ENCODE measurements around the gene ST6GALNAC6.

DNA sequence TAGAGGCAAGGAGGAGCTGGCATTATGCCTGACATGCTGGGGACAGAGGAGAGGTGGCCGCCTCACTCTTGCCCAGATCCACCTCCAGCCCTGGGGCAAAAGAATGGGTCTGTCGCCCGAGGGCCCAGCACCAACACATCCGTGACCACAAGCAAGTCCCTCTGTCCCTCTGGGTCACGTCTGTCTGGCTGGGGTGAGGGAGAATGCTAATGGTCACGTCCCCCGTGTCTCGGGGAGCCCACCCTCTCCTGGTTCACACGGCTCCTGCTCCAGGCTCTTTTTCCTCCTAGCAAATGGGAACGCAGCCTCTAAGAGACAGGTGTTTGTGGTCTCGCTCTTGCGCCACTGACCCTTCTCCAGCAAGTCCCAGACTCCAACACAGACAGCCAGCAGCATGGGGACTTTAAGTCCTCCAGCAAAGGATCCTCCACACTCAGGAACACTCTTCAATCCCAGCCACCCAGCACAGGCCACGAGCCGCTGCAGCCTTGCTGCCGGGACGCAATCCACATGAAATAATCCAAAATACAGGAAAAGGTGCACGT is 49.0 kb downstream of the ST6GALNAC6 start:
- TF ChIP-seq, protein P1, sequence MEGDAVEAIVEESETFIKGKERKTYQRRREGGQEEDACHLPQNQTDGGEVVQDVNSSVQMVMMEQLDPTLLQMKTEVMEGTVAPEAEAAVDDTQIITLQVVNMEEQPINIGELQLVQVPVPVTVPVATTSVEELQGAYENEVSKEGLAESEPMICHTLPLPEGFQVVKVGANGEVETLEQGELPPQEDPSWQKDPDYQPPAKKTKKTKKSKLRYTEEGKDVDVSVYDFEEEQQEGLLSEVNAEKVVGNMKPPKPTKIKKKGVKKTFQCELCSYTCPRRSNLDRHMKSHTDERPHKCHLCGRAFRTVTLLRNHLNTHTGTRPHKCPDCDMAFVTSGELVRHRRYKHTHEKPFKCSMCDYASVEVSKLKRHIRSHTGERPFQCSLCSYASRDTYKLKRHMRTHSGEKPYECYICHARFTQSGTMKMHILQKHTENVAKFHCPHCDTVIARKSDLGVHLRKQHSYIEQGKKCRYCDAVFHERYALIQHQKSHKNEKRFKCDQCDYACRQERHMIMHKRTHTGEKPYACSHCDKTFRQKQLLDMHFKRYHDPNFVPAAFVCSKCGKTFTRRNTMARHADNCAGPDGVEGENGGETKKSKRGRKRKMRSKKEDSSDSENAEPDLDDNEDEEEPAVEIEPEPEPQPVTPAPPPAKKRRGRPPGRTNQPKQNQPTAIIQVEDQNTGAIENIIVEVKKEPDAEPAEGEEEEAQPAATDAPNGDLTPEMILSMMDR (IDR thresholded peaks at IDR 0.05; ENCODE audit: poor library complexity, severe bottlenecking) = no peak
- no peak for TF ChIP-seq EZH2 (IDR thresholded peaks at IDR 0.05; ENCODE audit: borderline replicate concordance, insufficient read depth, low read length, poor library complexity, severe bottlenecking)

Measured in neural cell (in vitro differentiated cells).